Sigmoid colon (tissue), 7 donors: ENCODE data around the gene PIMREG. TPM values are rescaled to one million over a fixed set of nuclear protein-coding genes. Genes with fewer than 3 reads are reported as not detected.
"Not testable (repeated sequence)": the region's sequence is repeated elsewhere in the genome, so short reads cannot be mapped to it uniquely, and the experiment has no call there.

Experiments
- DNase-seq: peaks from one replicate; pipeline ENCODE4 v3.0.0-alpha.2; 2019
- H3K27ac ChIP-seq, 4 donors: fragments of 200-600 bp; sonication (generic); one replicate each; pipeline ENCODE4 v1.5.1; 2016 to 2019; ENCODE audit warnings: mild to moderate bottlenecking in 1 of 4
- H3K27me3 ChIP-seq, 3 donors: fragments of 200-600 bp; sonication (generic); one replicate each; pipeline ENCODE4 v1.5.1; 2019; ENCODE audit warnings: mild to moderate bottlenecking in 1 of 3
- H3K36me3 ChIP-seq, 4 donors: fragments of 200-600 bp; sonication (generic); one replicate each; pipeline ENCODE4 v1.5.1; 2016 to 2019
- H3K4me1 ChIP-seq, 4 donors: fragments of 200-600 bp; sonication (generic); one replicate each; pipeline ENCODE4 v1.5.1; 2017 to 2019
- H3K4me3 ChIP-seq, 4 donors: fragments of 200-600 bp; sonication (generic); one replicate each; pipeline ENCODE4 v1.5.1; 2017 to 2019; ENCODE audit warnings: mild to moderate bottlenecking in 2 of 4, moderate library complexity in 1 of 4
- H3K9me3 ChIP-seq, 4 donors: fragments of 200-600 bp in 3 of 4; sonication (generic) in 3 of 4; one replicate each; pipeline versions ENCODE4 v1.5.1 to v1.6.1; 2013 to 2019
- CTCF ChIP-seq, 4 experiments: fragments of 450-650 bp in 3 of 4; fragments of 200-600 bp in 1 of 4; IDR thresholded peaks; one replicate each; pipeline ENCODE4 v1.5.1; 2016 to 2019; ENCODE audit warnings: antibody characterized with exemption in 4 of 4, mild to moderate bottlenecking in 3 of 4, moderate library complexity in 2 of 4
- EP300 ChIP-seq, 4 donors: sonication (generic); formaldehyde crosslinking; IDR thresholded peaks; one replicate each; pipeline ENCODE4 v1.6.1; 2017; ENCODE audit warnings: antibody characterized with exemption in 4 of 4
- POLR2A ChIP-seq, 2 donors: fragments of 450-650 bp; IDR thresholded peaks; one replicate each; pipeline ENCODE4 v1.6.1; 2016; ENCODE audit warnings: antibody characterized with exemption in 2 of 2, mild to moderate bottlenecking in 2 of 2, moderate library complexity in 2 of 2
- POLR2AphosphoS5 ChIP-seq, 4 donors: sonication (generic); formaldehyde crosslinking; IDR thresholded peaks; one replicate each; pipeline ENCODE4 v1.6.1; 2017; ENCODE audit warnings: antibody characterized with exemption in 4 of 4
- WGBS, 2 donors: extraction: QIAGEN DNeasy Blood & Tissue Kit; methylation state at CpG; one replicate each; pipeline ENCODE4 v1.1.7; 2013; 5-methylcytosine and 5-hydroxymethylcytosine counted together
- intact Hi-C: fragments of 100-400 bp; cut with DNase I; formaldehyde crosslinking; loops from one replicate; pipeline ENCODE4 v1.15.1; 2023
- polyA plus RNA-seq, 3 donors: library from polyadenylated mRNA; stranded (reverse); fragments of 200-250 nt; gene quantifications; one replicate each; pipeline ENCODE4 v1.2.3, GENCODE V29; 2013
- total RNA-seq, 4 donors: library from RNA; depleted of rRNA; stranded (reverse); fragments of >200 nt; gene quantifications; one replicate each; pipeline ENCODE4 v1.1.0, GENCODE V29; 2016
- donor health status: healthy with polysubstance abuse.
- donor health status: Bipolar disorder and iron deficiency.
- donor health status: healthy.

The PIMREG gene
- total and polyA plus RNA-seq, 7 donors: 2.5 to 7.8 TPM; not detected in 5

- H3K27ac ChIP-seq: no peak overlapping the region
- no peak for DNase-seq
- H3K4me1 ChIP-seq: peaks cover 0 to 17% (median 0%) of the 10 kb centered on the region in 4 donors
- WGBS, 2 donors: 77 to 78% methylated on average over 13 of the region's 13 CpGs
- no peak overlapping the region for H3K4me3 ChIP-seq
- TF ChIP-seq EP300 (IDR thresholded peaks at IDR 0.05): no peak
- TF ChIP-seq CTCF (IDR thresholded peaks at IDR 0.05): no peak
- no peak for TF ChIP-seq POLR2AphosphoS5 (IDR thresholded peaks at IDR 0.05)
- TF ChIP-seq POLR2A (IDR thresholded peaks at IDR 0.05): no peak
- no peaks in the 10 kb centered on the region for H3K9me3 ChIP-seq
- H3K36me3 ChIP-seq: peaks cover 0 to 6% (median 0%) of the 10 kb centered on the region in 4 donors
- H3K27me3 ChIP-seq: no peaks in the 10 kb centered on the region
- intact Hi-C loops: no loop called here
These were observed 35.5 kb downstream of the PIMREG start for GRCh38 chr17:6479622-6480302.

- peaks cover 0 to 6% (median 0%) of the 10 kb centered on the region in 4 donors for H3K36me3 ChIP-seq
These were observed 36.0 kb downstream of the PIMREG start for GRCh38 chr17:6480303-6480675.

GRCh38 chr17:6482105-6482455 lies 37.8 kb downstream of the PIMREG start:
- Histone ChIP-seq H3K4me3 (no peak overlapping the region), H3K27ac (no peak overlapping the region), H3K27me3 (no peaks in the 10 kb centered on the region), H3K9me3 (no peaks in the 10 kb centered on the region), H3K4me1 (peaks cover 0 to under 1% (median 0%) of the 10 kb centered on the region in 4 donors), H3K36me3 (peaks cover 0 to 6% (median 0%) of the 10 kb centered on the region in 4 donors)
- no peak for DNase-seq
- intact Hi-C loops: no loop called here
- 92 to 93% methylated on average over 6 of the region's 6 CpGs for WGBS, 2 donors
- no peak for TF ChIP-seq POLR2AphosphoS5 (IDR thresholded peaks at IDR 0.05)
- TF ChIP-seq CTCF (IDR thresholded peaks at IDR 0.05): no peak
- no peak for TF ChIP-seq POLR2A (IDR thresholded peaks at IDR 0.05)
- TF ChIP-seq EP300 (IDR thresholded peaks at IDR 0.05): no peak

More at GRCh38 chr17:6480303-6480675, 36.0 kb downstream of the PIMREG start:
- no peak overlapping the region for H3K27ac ChIP-seq
- no peaks in the 10 kb centered on the region for H3K9me3 ChIP-seq
- DNase-seq: no peak
- intact Hi-C loops: no loop called here
- no peaks in the 10 kb centered on the region for H3K27me3 ChIP-seq
- WGBS, 2 donors: 71 to 78% methylated on average over 9 of the region's 9 CpGs
- H3K4me1 ChIP-seq: peaks cover 0 to 13% (median 0%) of the 10 kb centered on the region in 4 donors
- TF ChIP-seq POLR2AphosphoS5 (IDR thresholded peaks at IDR 0.05) (no peak), CTCF (IDR thresholded peaks at IDR 0.05) (no peak), POLR2A (IDR thresholded peaks at IDR 0.05) (no peak), EP300 (IDR thresholded peaks at IDR 0.05) (no peak)
- H3K4me3 ChIP-seq: no peak overlapping the region

- WGBS, 2 donors: 85 to 86% methylated on average over 10 of the region's 10 CpGs
- intact Hi-C loops, H3K4me1 ChIP-seq, H3K4me3 ChIP-seq, H3K36me3 ChIP-seq, H3K9me3 ChIP-seq, H3K27me3 ChIP-seq, DNase-seq, H3K27ac ChIP-seq: not testable (repeated sequence)
These were observed 38.5 kb downstream of the PIMREG start for GRCh38 chr17:6482796-6483195.

GRCh38 chr17:6483507-6483906 lies 39.3 kb downstream of the PIMREG start:
- TF ChIP-seq POLR2AphosphoS5 (IDR thresholded peaks at IDR 0.05) (no peak), POLR2A (IDR thresholded peaks at IDR 0.05) (no peak), EP300 (IDR thresholded peaks at IDR 0.05) (no peak), CTCF (IDR thresholded peaks at IDR 0.05) (no peak)
- DNase-seq: no peak
- Histone ChIP-seq H3K4me1 (peaks cover 0 to 11% (median 5%) of the 10 kb centered on the region in 4 donors), H3K27me3 (no peaks in the 10 kb centered on the region), H3K36me3 (peaks cover 0 to 6% (median 0%) of the 10 kb centered on the region in 4 donors), H3K4me3 (no peak overlapping the region), H3K27ac (no peak overlapping the region), H3K9me3 (no peaks in the 10 kb centered on the region)
- WGBS, 2 donors: 94% methylated on average over 16 of the region's 16 CpGs
- intact Hi-C loops: no loop called here
